ENCODE measurements around the gene NXPE1. TPM values are rescaled to one million over a fixed set of nuclear protein-coding genes. Genes with fewer than 3 reads are reported as not detected.

Gene NXPE1
- total RNA-seq, 1 experiment from 2014 or later = not detected

- no peak for ATAC-seq
- TF ChIP-seq TCF7L2 (IDR thresholded peaks at IDR 0.05; ENCODE audit: low read depth, low read length) = no peak
- TF ChIP-seq REST (IDR thresholded peaks at IDR 0.05; ENCODE audit: insufficient read depth in 1 of 2, low read depth in 2 of 2, low read length in 1 of 2) = no peak
- no peak for TF ChIP-seq POLR2AphosphoS5 (IDR thresholded peaks at IDR 0.05; ENCODE audit: low read depth, low read length)
- TF ChIP-seq SIN3A (IDR thresholded peaks at IDR 0.05; ENCODE audit: borderline replicate concordance, insufficient read depth, low read depth, low read length) = no peak
- TF ChIP-seq CTCF (IDR thresholded peaks at IDR 0.05) = no peak
- Histone ChIP-seq H3K4me3 (ENCODE audit: low read depth in 2 of 2, low read length in 2 of 2) (no peak overlapping the region), H3K27ac (ENCODE audit: low read length) (no peak overlapping the region), H3K4me1 (ENCODE audit: control insufficient read depth, insufficient read depth, low read length) (no peaks in the 10 kb centered on the region), H3K27me3 (ENCODE audit: control insufficient read depth, insufficient read depth, low read length) (no peaks in the 10 kb centered on the region), H3K9me3 (ENCODE audit: control insufficient read depth, insufficient read depth, low read depth, low read length) (0 out of 2 replicates have a peak, but pooled peaks cover 3% of the 10 kb centered on the region), H3K36me3 (ENCODE audit: control insufficient read depth, insufficient read depth, low read length) (no peaks in the 10 kb centered on the region)
- in situ Hi-C loops (cut with HindIII; ENCODE audit: low pct_unique_long_range_greater_than_20kb, low sequenced_read_pairs) = no loop called here
- no peak for DNase-seq (ENCODE audit: low read depth, low spot score)
- intact Hi-C loops (cut with micrococcal nuclease; ENCODE audit: unreplicated experiment) = no loop called here
- CTCF ChIA-PET = no interaction called here
- POLR2A ChIA-PET = no interaction called here
- BruUV-seq (replicated peaks) = no TSS peak
Observed at GRCh38 chr11:114605370-114605769, 45.7 kb upstream of the NXPE1 start.

GRCh38 chr11:114604886-114605285 is 45.2 kb upstream of the NXPE1 start:
- DNase-seq (ENCODE audit: low read depth, low spot score) (no peak), ATAC-seq (no peak)
- no TSS peak for BruUV-seq (replicated peaks)
- TF ChIP-seq TCF7L2 (IDR thresholded peaks at IDR 0.05; ENCODE audit: low read depth, low read length) = no peak
- no peak for TF ChIP-seq CTCF (IDR thresholded peaks at IDR 0.05)
- TF ChIP-seq SIN3A (IDR thresholded peaks at IDR 0.05; ENCODE audit: borderline replicate concordance, insufficient read depth, low read depth, low read length) = no peak
- TF ChIP-seq REST (IDR thresholded peaks at IDR 0.05; ENCODE audit: insufficient read depth in 1 of 2, low read depth in 2 of 2, low read length in 1 of 2) = no peak
- 0 out of 2 replicates have a peak, but pooled peaks cover 3% of the 10 kb centered on the region for H3K9me3 ChIP-seq (ENCODE audit: control insufficient read depth, insufficient read depth, low read depth, low read length)
- H3K27me3 ChIP-seq (ENCODE audit: control insufficient read depth, insufficient read depth, low read length) = no peaks in the 10 kb centered on the region
- intact Hi-C loops (cut with micrococcal nuclease; ENCODE audit: unreplicated experiment) = no loop called here
- H3K4me3 ChIP-seq (ENCODE audit: low read depth in 2 of 2, low read length in 2 of 2) = no peak overlapping the region
- CTCF ChIA-PET = no interaction called here
- POLR2A ChIA-PET = no interaction called here
- no peak overlapping the region for H3K27ac ChIP-seq (ENCODE audit: low read length)
- in situ Hi-C loops (cut with HindIII; ENCODE audit: low pct_unique_long_range_greater_than_20kb, low sequenced_read_pairs) = no loop called here
- H3K4me1 ChIP-seq (ENCODE audit: control insufficient read depth, insufficient read depth, low read length) = no peaks in the 10 kb centered on the region
- no peaks in the 10 kb centered on the region for H3K36me3 ChIP-seq (ENCODE audit: control insufficient read depth, insufficient read depth, low read length)

All from Panc1 (cell line).